ENCODE data around the gene RIMBP2. TPM values are rescaled to one million over a fixed set of nuclear protein-coding genes. Genes with fewer than 3 reads are reported as not detected.

RIMBP2 gene
- total and polyA plus RNA-seq, 2 experiments from 2014 or later: not detected

GRCh38 chr12:130636370-130636769 lies 79.7 kb downstream of the RIMBP2 start:
- Histone ChIP-seq H3K9me2 (ENCODE audit: insufficient read depth) (no peaks in the 10 kb centered on the region), H3K4me1 (ENCODE audit: insufficient read depth) (no peaks in the 10 kb centered on the region), H3F3A (ENCODE audit: insufficient read depth) (no peaks in the 10 kb centered on the region), H3K36me3 (ENCODE audit: low read depth) (no peaks in the 10 kb centered on the region), H3K27me3 (replicated peaks; ENCODE audit: insufficient read depth) (no peaks in the 10 kb centered on the region), H4K20me1 (ENCODE audit: insufficient read depth) (no peaks in the 10 kb centered on the region), H3K9ac (no peak overlapping the region), H3K79me2 (ENCODE audit: insufficient read depth) (no peaks in the 10 kb centered on the region), H3K9me3 (ENCODE audit: low read depth) (no peaks in the 10 kb centered on the region), H3K4me2 (ENCODE audit: unreplicated experiment) (no peak overlapping the region), H3K4me3 (no peak overlapping the region), H2AFZ (no peak overlapping the region), H3K27ac (no peak overlapping the region)
- no peak for DNase-seq
- in situ Hi-C loops (cut with MboI): no loop called here
- TF ChIP-seq EZH2 (IDR thresholded peaks at IDR 0.05; ENCODE audit: insufficient read depth, poor library complexity, severe bottlenecking) (no peak), EZH2phosphoT487 (IDR thresholded peaks at IDR 0.05; ENCODE audit: insufficient read depth, low read depth) (no peak)
- 36 to 38% methylated on average over 5 of the region's 5 CpGs for WGBS, 2 experiments (ENCODE audit: low coverage in 1 of 2, low lambda C conversion rate in 2 of 2, missing lambda C conversion rate in 2 of 2)

DNA sequence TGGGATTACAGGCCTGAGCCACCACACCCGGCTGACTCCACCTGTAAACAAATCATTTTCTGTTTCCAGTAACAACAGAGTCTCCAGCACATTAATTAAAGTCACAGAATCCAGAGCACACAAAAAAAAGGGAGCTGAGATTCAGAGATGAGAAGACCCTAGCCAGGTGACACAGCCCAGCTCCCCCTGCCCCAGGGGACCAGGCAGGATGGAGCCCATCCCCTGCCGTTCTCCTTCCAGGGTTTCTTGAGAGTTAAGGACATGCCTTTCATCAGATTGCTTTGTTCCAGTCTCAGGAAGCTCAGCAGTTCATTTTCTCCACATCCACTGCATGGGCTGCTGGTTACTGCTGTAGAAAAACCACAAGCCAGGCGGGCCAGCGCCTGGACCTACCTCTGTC lies 81.2 kb downstream of the RIMBP2 start:
- WGBS, 2 experiments (ENCODE audit: low coverage in 1 of 2, low lambda C conversion rate in 2 of 2, missing lambda C conversion rate in 2 of 2): 21 to 31% methylated on average over 4 of the region's 4 CpGs
- H2AFZ ChIP-seq: no peak overlapping the region

GRCh38 chr12:130633771-130634170 lies 82.3 kb downstream of the RIMBP2 start:
- Histone ChIP-seq H3K9ac (no peak overlapping the region), H3K36me3 (ENCODE audit: low read depth) (no peaks in the 10 kb centered on the region), H3K27ac (no peak overlapping the region), H2AFZ (no peak overlapping the region), H3K9me2 (ENCODE audit: insufficient read depth) (no peaks in the 10 kb centered on the region), H3F3A (ENCODE audit: insufficient read depth) (no peaks in the 10 kb centered on the region), H3K4me1 (ENCODE audit: insufficient read depth) (no peaks in the 10 kb centered on the region), H3K4me2 (ENCODE audit: unreplicated experiment) (no peak overlapping the region), H4K20me1 (ENCODE audit: insufficient read depth) (no peaks in the 10 kb centered on the region), H3K4me3 (no peak overlapping the region), H3K79me2 (ENCODE audit: insufficient read depth) (no peaks in the 10 kb centered on the region), H3K27me3 (replicated peaks; ENCODE audit: insufficient read depth) (no peaks in the 10 kb centered on the region), H3K9me3 (ENCODE audit: low read depth) (no peaks in the 10 kb centered on the region)
- no peak for TF ChIP-seq EZH2 (IDR thresholded peaks at IDR 0.05; ENCODE audit: insufficient read depth, poor library complexity, severe bottlenecking)
- no peak for DNase-seq
- in situ Hi-C loops (cut with MboI): no loop called here
- 11% methylated on average over 17 of the region's 17 CpGs for WGBS, 2 experiments (ENCODE audit: low coverage in 1 of 2, low lambda C conversion rate in 2 of 2, missing lambda C conversion rate in 2 of 2)

More for the DNA sequence above, 81.2 kb downstream of the RIMBP2 start:
- DNase-seq: no peak
- no peaks in the 10 kb centered on the region for H3K9me2 ChIP-seq (ENCODE audit: insufficient read depth)
- in situ Hi-C loops (cut with MboI): no loop called here
- no peak overlapping the region for H3K4me3 ChIP-seq
- H3K4me2 ChIP-seq (ENCODE audit: unreplicated experiment): no peak overlapping the region
- no peak for TF ChIP-seq EZH2 (IDR thresholded peaks at IDR 0.05; ENCODE audit: insufficient read depth, poor library complexity, severe bottlenecking)
- no peak for TF ChIP-seq EZH2phosphoT487 (IDR thresholded peaks at IDR 0.05; ENCODE audit: insufficient read depth, low read depth)
- no peak overlapping the region for H3K9ac ChIP-seq
- H3K27ac ChIP-seq: no peak overlapping the region
- H3K27me3 ChIP-seq (replicated peaks; ENCODE audit: insufficient read depth): no peaks in the 10 kb centered on the region
- no peaks in the 10 kb centered on the region for H3F3A ChIP-seq (ENCODE audit: insufficient read depth)
- H3K36me3 ChIP-seq (ENCODE audit: low read depth): no peaks in the 10 kb centered on the region
- H3K4me1 ChIP-seq (ENCODE audit: insufficient read depth): no peaks in the 10 kb centered on the region
- H3K9me3 ChIP-seq (ENCODE audit: low read depth): no peaks in the 10 kb centered on the region
- no peaks in the 10 kb centered on the region for H3K79me2 ChIP-seq (ENCODE audit: insufficient read depth)
- H4K20me1 ChIP-seq (ENCODE audit: insufficient read depth): no peaks in the 10 kb centered on the region

- Histone ChIP-seq H3K4me3 (no peak overlapping the region), H3K9ac (no peak overlapping the region), H3K27ac (no peak overlapping the region), H3F3A (ENCODE audit: insufficient read depth) (no peaks in the 10 kb centered on the region), H4K20me1 (ENCODE audit: insufficient read depth) (no peaks in the 10 kb centered on the region), H3K36me3 (ENCODE audit: low read depth) (no peaks in the 10 kb centered on the region), H3K4me2 (ENCODE audit: unreplicated experiment) (no peak overlapping the region), H3K9me3 (ENCODE audit: low read depth) (no peaks in the 10 kb centered on the region), H3K27me3 (replicated peaks; ENCODE audit: insufficient read depth) (no peaks in the 10 kb centered on the region), H3K79me2 (ENCODE audit: insufficient read depth) (no peaks in the 10 kb centered on the region), H2AFZ (no peak overlapping the region), H3K9me2 (ENCODE audit: insufficient read depth) (no peaks in the 10 kb centered on the region), H3K4me1 (ENCODE audit: insufficient read depth) (no peaks in the 10 kb centered on the region)
- in situ Hi-C loops (cut with MboI): no loop called here
- no peak for DNase-seq
- WGBS, 2 experiments (ENCODE audit: low coverage in 1 of 2, low lambda C conversion rate in 2 of 2, missing lambda C conversion rate in 2 of 2): 39 to 43% methylated on average over 5 of the region's 5 CpGs
- TF ChIP-seq EZH2phosphoT487 (IDR thresholded peaks at IDR 0.05; ENCODE audit: insufficient read depth, low read depth) (no peak), EZH2 (IDR thresholded peaks at IDR 0.05; ENCODE audit: insufficient read depth, poor library complexity, severe bottlenecking) (no peak)
These were observed 83.5 kb downstream of the RIMBP2 start for GRCh38 chr12:130632642-130633041.

- H3K27ac ChIP-seq: no peak overlapping the region
- no peaks in the 10 kb centered on the region for H4K20me1 ChIP-seq (ENCODE audit: insufficient read depth)
- TF ChIP-seq EZH2phosphoT487 (IDR thresholded peaks at IDR 0.05; ENCODE audit: insufficient read depth, low read depth): no peak
- TF ChIP-seq EZH2 (IDR thresholded peaks at IDR 0.05; ENCODE audit: insufficient read depth, poor library complexity, severe bottlenecking): no peak
- DNase-seq: no peak
- H3K9me2 ChIP-seq (ENCODE audit: insufficient read depth): no peaks in the 10 kb centered on the region
- no peaks in the 10 kb centered on the region for H3K9me3 ChIP-seq (ENCODE audit: low read depth)
- H3F3A ChIP-seq (ENCODE audit: insufficient read depth): no peaks in the 10 kb centered on the region
- no peak overlapping the region for H2AFZ ChIP-seq
- no peak overlapping the region for H3K4me2 ChIP-seq (ENCODE audit: unreplicated experiment)
- H3K36me3 ChIP-seq (ENCODE audit: low read depth): no peaks in the 10 kb centered on the region
- no peaks in the 10 kb centered on the region for H3K4me1 ChIP-seq (ENCODE audit: insufficient read depth)
- H3K79me2 ChIP-seq (ENCODE audit: insufficient read depth): no peaks in the 10 kb centered on the region
- no peaks in the 10 kb centered on the region for H3K27me3 ChIP-seq (replicated peaks; ENCODE audit: insufficient read depth)
- in situ Hi-C loops (cut with MboI): no loop called here
- no peak overlapping the region for H3K9ac ChIP-seq
- no peak overlapping the region for H3K4me3 ChIP-seq
- 37 to 42% methylated on average over 5 of the region's 5 CpGs for WGBS, 2 experiments (ENCODE audit: low coverage in 1 of 2, low lambda C conversion rate in 2 of 2, missing lambda C conversion rate in 2 of 2)
These were observed 87.8 kb downstream of the RIMBP2 start for GRCh38 chr12:130628304-130628703.
